OCI-LY7 (cell line): ENCODE results near the gene ABCA13.

Experiments
- CTCF ChIP-seq: fragments of 200-600 bp; sonication (generic); conservative IDR thresholded peaks from 2 replicates; pipeline ENCODE4 v1.5.1; 2014; ENCODE audit warnings: mild to moderate bottlenecking, antibody characterized with exemption, low read length, moderate library complexity, mixed read lengths
- EZH2phosphoT487 ChIP-seq: fragments of 200-600 bp; sonication (generic); IDR thresholded peaks from 2 replicates; pipeline ENCODE4 v1.6.1; 2018; ENCODE audit warnings: low read depth, borderline replicate concordance, mild to moderate bottlenecking, mixed run types, antibody characterized with exemption, low read length, moderate library complexity, mixed read lengths

GRCh38 chr7:48427671-48428070 is 256.4 kb downstream of the ABCA13 start:
- TF ChIP-seq CTCF (no peak), EZH2phosphoT487 (no peak)
